Breast epithelium (tissue), 4 donors: ENCODE data around the gene DDX24. TPM values are rescaled to one million over a fixed set of nuclear protein-coding genes. Genes with fewer than 3 reads are reported as not detected.
A peak's percentile ranks its signal among the peaks of the same experiment; 100 is the strongest.
"Not testable (repeated sequence)": the region's sequence is repeated elsewhere in the genome, so short reads cannot be mapped to it uniquely, and the experiment has no call there.

ENCODE experiments used
- DNase-seq, 2 donors: peaks; one replicate each; pipeline ENCODE4 v3.0.0-alpha.2; 2019; ENCODE audit warnings: low spot score in 2 of 2
- H3K27ac ChIP-seq, 2 donors: fragments of 200-600 bp; sonication (generic) in 1 of 2; one replicate each; pipeline ENCODE4 v1.5.1; 2016 to 2019; ENCODE audit warnings: mild to moderate bottlenecking in 1 of 2
- H3K27me3 ChIP-seq, 2 donors: fragments of 200-600 bp; sonication (generic) in 1 of 2; one replicate each; pipeline versions ENCODE4 v1.5.1 to v1.6.0; 2017 to 2019; ENCODE audit warnings: control low read depth in 1 of 2, mild to moderate bottlenecking in 1 of 2
- H3K36me3 ChIP-seq: fragments of 200-600 bp; one replicate; pipeline ENCODE4 v1.5.1; 2019
- H3K4me1 ChIP-seq, 2 donors: fragments of 200-600 bp; sonication (generic); one replicate each; pipeline ENCODE4 v1.5.1; 2016 to 2019; ENCODE audit warnings: control low read depth in 1 of 2
- H3K4me3 ChIP-seq, 3 donors: fragments of 200-600 bp; sonication (generic); 1 replicate in 2 of 3; 2 replicates in 1 of 3; pipeline ENCODE4 v1.5.1; 2016 to 2019; ENCODE audit warnings: mild to moderate bottlenecking in 3 of 3, moderate library complexity in 2 of 3
- H3K9me3 ChIP-seq, 2 donors: fragments of 200-600 bp; sonication (generic) in 1 of 2; one replicate each; pipeline ENCODE4 v1.5.1; 2016 to 2019; ENCODE audit warnings: control low read depth in 1 of 2
- POLR2A ChIP-seq: fragments of 450-650 bp; IDR thresholded peaks from one replicate; pipeline ENCODE4 v1.6.1; 2016; ENCODE audit warnings: antibody characterized with exemption, mild to moderate bottlenecking, moderate library complexity
- POLR2AphosphoS5 ChIP-seq, 3 donors: sonication (generic); formaldehyde crosslinking; IDR thresholded peaks; one replicate each; pipeline ENCODE4 v1.6.1; 2017; ENCODE audit warnings: antibody characterized with exemption in 3 of 3
- intact Hi-C: fragments of 100-400 bp; cut with DNase I; formaldehyde crosslinking; loops from one replicate; pipeline ENCODE4 v1.15.1; 2023; ENCODE audit warnings: low total_unique reads
- total RNA-seq, 3 donors: library from RNA; depleted of rRNA; stranded (reverse); fragments of >200 nt; gene quantifications; one replicate each; pipeline ENCODE4 v1.1.0, GENCODE V29; 2016
- TF ChIP-seq, protein P1 (sequence below), 3 donors: fragments of 450-650 bp; IDR thresholded peaks; one replicate each; pipeline ENCODE4 v1.5.1; 2016 to 2017; ENCODE audit warnings: antibody characterized with exemption in 3 of 3, mild to moderate bottlenecking in 3 of 3, moderate library complexity in 3 of 3

DDX24 gene
- total RNA-seq, 3 donors from 2014 or later: 156 to 201 (median 172) TPM

DNA sequence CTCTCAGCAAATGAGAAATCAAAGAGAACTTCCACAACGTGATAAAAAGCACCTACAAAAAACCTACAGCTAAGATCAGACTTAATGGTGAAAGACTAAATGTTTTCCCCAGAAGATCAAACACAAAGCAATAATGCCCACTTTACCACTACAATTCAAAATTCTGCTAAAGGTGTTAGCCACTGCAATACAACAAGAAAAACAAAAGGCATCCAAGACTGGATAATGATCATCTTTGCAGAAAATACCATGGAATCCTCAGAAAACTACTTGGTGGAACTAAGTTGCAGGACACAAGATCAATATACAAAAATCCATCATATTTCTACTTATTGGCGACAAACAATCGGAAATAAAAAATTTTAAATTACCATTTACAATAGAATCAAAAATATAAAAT is 6.5 kb downstream of the DDX24 start:
- H3K4me1 ChIP-seq: peaks cover 0 to 7% of the 10 kb centered on the region in 2 donors
- peaks cover 0 to 18% of the 10 kb centered on the region in 2 donors for H3K9me3 ChIP-seq
- DNase-seq: no peak
- H3K36me3 ChIP-seq: no peaks in the 10 kb centered on the region
- H3K27me3 ChIP-seq: no peaks in the 10 kb centered on the region
- TF ChIP-seq, protein P1, sequence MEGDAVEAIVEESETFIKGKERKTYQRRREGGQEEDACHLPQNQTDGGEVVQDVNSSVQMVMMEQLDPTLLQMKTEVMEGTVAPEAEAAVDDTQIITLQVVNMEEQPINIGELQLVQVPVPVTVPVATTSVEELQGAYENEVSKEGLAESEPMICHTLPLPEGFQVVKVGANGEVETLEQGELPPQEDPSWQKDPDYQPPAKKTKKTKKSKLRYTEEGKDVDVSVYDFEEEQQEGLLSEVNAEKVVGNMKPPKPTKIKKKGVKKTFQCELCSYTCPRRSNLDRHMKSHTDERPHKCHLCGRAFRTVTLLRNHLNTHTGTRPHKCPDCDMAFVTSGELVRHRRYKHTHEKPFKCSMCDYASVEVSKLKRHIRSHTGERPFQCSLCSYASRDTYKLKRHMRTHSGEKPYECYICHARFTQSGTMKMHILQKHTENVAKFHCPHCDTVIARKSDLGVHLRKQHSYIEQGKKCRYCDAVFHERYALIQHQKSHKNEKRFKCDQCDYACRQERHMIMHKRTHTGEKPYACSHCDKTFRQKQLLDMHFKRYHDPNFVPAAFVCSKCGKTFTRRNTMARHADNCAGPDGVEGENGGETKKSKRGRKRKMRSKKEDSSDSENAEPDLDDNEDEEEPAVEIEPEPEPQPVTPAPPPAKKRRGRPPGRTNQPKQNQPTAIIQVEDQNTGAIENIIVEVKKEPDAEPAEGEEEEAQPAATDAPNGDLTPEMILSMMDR (IDR thresholded peaks at IDR 0.05): no peak
- TF ChIP-seq POLR2AphosphoS5 (IDR thresholded peaks at IDR 0.05): no peak
- no peak for TF ChIP-seq POLR2A
- no peak overlapping the region for H3K27ac ChIP-seq
- no peak overlapping the region for H3K4me3 ChIP-seq
- intact Hi-C loops: no loop called here

DNA sequence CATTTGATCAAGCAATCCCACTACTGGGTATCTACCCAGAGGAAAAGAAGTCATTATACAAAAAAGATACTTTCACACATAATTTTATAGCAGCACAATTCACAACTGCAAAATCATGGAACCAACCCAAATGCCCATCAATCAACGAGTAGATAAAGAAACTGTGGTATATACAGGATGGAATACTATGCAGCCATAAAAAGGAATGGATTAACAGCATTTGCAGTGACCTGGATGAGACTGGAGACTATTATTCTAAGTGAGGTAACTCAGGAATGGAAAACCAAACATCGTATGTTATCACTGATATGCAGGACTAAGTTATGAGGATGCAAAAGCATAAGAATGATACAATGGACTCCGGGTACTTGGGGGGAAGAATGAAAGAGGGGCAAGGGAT is 8.9 kb downstream of the DDX24 start:
- H3K27ac ChIP-seq, H3K4me1 ChIP-seq, intact Hi-C loops, DNase-seq, H3K4me3 ChIP-seq, H3K36me3 ChIP-seq, H3K27me3 ChIP-seq: not testable (repeated sequence)
- H3K9me3 ChIP-seq: peaks cover 0 to 18% of the 10 kb centered on the region in 2 donors

DNA sequence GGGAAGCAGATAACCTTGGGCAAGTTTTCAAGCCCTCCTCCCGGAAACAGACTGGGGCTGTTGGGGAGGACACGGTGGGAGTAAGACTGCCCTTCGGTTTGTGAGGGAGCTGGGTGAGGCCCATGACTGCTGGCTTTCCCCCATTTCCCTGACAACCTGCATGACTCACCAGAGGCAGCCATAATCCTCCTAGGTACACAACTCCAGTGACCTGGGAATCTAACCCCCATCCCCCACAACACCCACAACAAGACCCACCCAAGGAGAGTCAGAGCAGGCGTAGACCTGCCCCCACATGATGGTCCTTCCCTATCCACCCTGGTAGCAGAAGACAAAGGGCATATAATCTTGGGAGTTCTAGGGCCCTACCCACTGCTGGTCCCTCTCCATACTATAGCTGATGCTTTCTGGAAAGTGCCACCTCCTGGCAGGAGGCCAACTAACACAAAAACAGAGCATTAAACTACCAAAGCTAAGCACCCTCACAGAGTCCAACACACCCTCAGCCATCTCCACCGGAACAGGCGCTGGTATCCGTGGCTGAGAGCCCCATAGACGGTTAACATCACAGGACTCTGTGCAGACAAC is 14.8 kb downstream of the DDX24 start:
- Histone ChIP-seq H3K27me3 (no peaks in the 10 kb centered on the region), H3K4me1 (peaks cover 5% of the 10 kb centered on the region in 2 donors), H3K9me3 (no peaks in the 10 kb centered on the region), H3K27ac (peak overlapping the region; percentile 25 to 36), H3K36me3 (no peaks in the 10 kb centered on the region), H3K4me3 (no peak overlapping the region)
- TF ChIP-seq POLR2AphosphoS5 (IDR thresholded peaks at IDR 0.05) (no peak), POLR2A (no peak)
- TF ChIP-seq, protein P1 (IDR thresholded peaks at IDR 0.05): no peak
- no peak for DNase-seq
- intact Hi-C loops: no loop called here

DNA sequence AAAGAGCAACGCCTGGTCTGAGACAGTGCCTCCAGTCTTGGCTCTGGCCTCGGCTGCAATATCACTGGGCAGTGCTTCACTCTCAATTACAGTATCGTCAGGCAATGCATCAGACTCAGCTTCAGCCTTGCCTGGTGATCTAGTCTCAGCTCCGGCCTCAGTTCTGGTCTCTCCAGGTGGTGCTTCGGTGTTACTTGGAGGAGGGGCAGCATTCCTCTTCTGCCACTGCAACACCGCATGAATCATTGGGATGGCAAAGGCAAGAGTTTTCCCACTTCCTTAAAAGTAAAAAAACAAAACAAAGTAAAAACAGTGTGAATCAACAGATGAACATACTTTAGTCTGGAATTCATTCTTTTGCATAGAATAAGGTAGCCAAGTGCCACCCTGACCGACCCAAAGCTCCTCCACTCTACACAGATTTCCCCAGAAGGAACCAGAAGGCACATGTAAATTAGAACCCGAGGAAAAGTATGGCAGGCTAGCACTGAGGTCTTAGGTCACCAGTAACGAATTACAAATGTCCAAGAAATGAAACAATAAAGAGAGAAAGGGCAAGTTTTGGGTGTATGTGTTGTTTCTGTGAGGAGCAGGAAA is 18.6 kb downstream of the DDX24 start:
- Histone ChIP-seq H3K4me1 (peaks cover 5% of the 10 kb centered on the region in 2 donors), H3K36me3 (peaks cover 4% of the 10 kb centered on the region), H3K9me3 (no peaks in the 10 kb centered on the region), H3K4me3 (no peak overlapping the region), H3K27ac (peak overlapping the region in 1 of 2 donors; percentile 2), H3K27me3 (no peaks in the 10 kb centered on the region)
- intact Hi-C loops: no loop called here
- DNase-seq: no peak
- TF ChIP-seq POLR2AphosphoS5 (IDR thresholded peaks at IDR 0.05) (no peak), POLR2A (no peak)
- TF ChIP-seq, protein P1 (IDR thresholded peaks at IDR 0.05): no peak

DNA sequence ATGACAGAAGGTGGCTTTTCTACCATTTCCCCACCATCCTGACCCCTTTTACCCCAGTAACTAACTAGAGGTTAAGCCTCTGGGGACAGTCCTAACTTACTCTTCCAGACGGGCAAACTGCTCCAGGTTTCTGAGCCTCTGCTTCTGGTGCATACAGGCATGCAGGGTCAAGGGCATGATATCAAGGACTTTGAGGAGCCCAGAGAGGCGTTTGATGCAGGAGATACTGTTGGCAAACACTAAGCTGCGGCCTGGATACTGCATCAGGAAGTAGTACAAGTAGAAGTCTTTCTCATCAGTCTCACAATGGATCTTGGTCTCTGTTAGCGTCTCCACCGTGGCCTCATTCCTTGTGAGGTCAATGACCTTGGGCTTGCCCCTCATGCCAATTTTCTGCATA is 21.0 kb downstream of the DDX24 start:
- H3K36me3 ChIP-seq: peaks cover 4% of the 10 kb centered on the region
- no peak for DNase-seq
- TF ChIP-seq, protein P1 (IDR thresholded peaks at IDR 0.05): no peak
- TF ChIP-seq POLR2A (no peak), POLR2AphosphoS5 (IDR thresholded peaks at IDR 0.05) (no peak)
- H3K4me1 ChIP-seq: no peaks in the 10 kb centered on the region
- intact Hi-C loops: loop anchor here (5.0 kb wide), 1 partner anchor 522 kb away; the partner anchor contains the start of gene SERPINA5
- H3K27me3 ChIP-seq: no peaks in the 10 kb centered on the region
- no peak overlapping the region for H3K4me3 ChIP-seq
- no peak overlapping the region for H3K27ac ChIP-seq
- H3K9me3 ChIP-seq: no peaks in the 10 kb centered on the region
